Retina (tissue), 1 donor: ENCODE results near the gene CHI3L1.

Source experiments
- DNase-seq: peaks from one replicate; pipeline ENCODE4 v3.0.0-alpha.2; 2016

Gene CHI3L1

GRCh38 chr1:203204756-203205155 lies 18.3 kb upstream of the CHI3L1 start:
- no peak for DNase-seq

- DNase-seq = no peak
Measured at GRCh38 chr1:203202431-203203245, 16.1 kb upstream of the CHI3L1 start.

GRCh38 chr1:203201516-203202205 lies 15.2 kb upstream of the CHI3L1 start:
- no peak for DNase-seq

- DNase-seq = no peak
Measured at GRCh38 chr1:203200916-203201315, 14.4 kb upstream of the CHI3L1 start.

- no peak for DNase-seq
Measured at GRCh38 chr1:203199816-203200571, 13.5 kb upstream of the CHI3L1 start.

GRCh38 chr1:203199481-203199815 lies 12.9 kb upstream of the CHI3L1 start:
- no peak for DNase-seq

GRCh38 chr1:203199002-203199401 lies 12.5 kb upstream of the CHI3L1 start:
- DNase-seq = no peak

- no peak for DNase-seq
Measured at GRCh38 chr1:203197625-203198024, 11.1 kb upstream of the CHI3L1 start.

GRCh38 chr1:203196371-203196770 lies 9.9 kb upstream of the CHI3L1 start:
- DNase-seq = no peak

- DNase-seq = no peak
Measured at GRCh38 chr1:203190949-203191348, 4.4 kb upstream of the CHI3L1 start.

- no peak for DNase-seq
Measured at GRCh38 chr1:203189951-203190352, 3.4 kb upstream of the CHI3L1 start.

- DNase-seq = no peak
Measured at GRCh38 chr1:203188686-203189232, 2.3 kb upstream of the CHI3L1 start.

- no peak for DNase-seq
Measured at GRCh38 chr1:203187689-203188264, 1.3 kb upstream of the CHI3L1 start.

- DNase-seq = no peak
Measured at GRCh38 chr1:203187304-203187685, 791 bp upstream of the CHI3L1 start.

- no peak for DNase-seq
Measured at GRCh38 chr1:203186091-203186445, 436 bp downstream of the CHI3L1 start.

- no peak for DNase-seq
Measured at GRCh38 chr1:203185585-203185984, 919 bp downstream of the CHI3L1 start.

- no peak for DNase-seq
Measured at GRCh38 chr1:203185061-203185461, 1.4 kb downstream of the CHI3L1 start.

- DNase-seq = no peak
Measured at GRCh38 chr1:203184467-203184866, 2.0 kb downstream of the CHI3L1 start.

GRCh38 chr1:203183828-203184227 lies 2.7 kb downstream of the CHI3L1 start:
- DNase-seq = no peak

- DNase-seq = no peak
Measured at GRCh38 chr1:203182387-203182953, 4.0 kb downstream of the CHI3L1 start.

- no peak for DNase-seq
Measured at GRCh38 chr1:203181586-203182386, 4.7 kb downstream of the CHI3L1 start.
